Retinal pigment epithelial cell (primary cell): Measurements from ENCODE around the gene TMEM45B.
"Not testable (repeated sequence)": the region's sequence is repeated elsewhere in the genome, so short reads cannot be mapped to it uniquely, and the experiment has no call there.

Experiments used
- DNase-seq: peaks from one replicate; pipeline ENCODE4 v3.0.0-alpha.2; 2010; ENCODE audit warnings: low read depth
- H3K4me3 ChIP-seq: 2 replicates; pipeline ENCODE4 v1.5.1; 2011; ENCODE audit warnings: mild to moderate bottlenecking, low read length, control low read depth, moderate library complexity
- CTCF ChIP-seq: conservative IDR thresholded peaks from 2 replicates; pipeline ENCODE4 v1.5.1; 2011; ENCODE audit warnings: low read depth, low read length, control low read depth, inconsistent platforms

TMEM45B gene

GRCh38 chr11:129828301-129828836, 12.7 kb downstream of the TMEM45B start:
- no peak overlapping the region for H3K4me3 ChIP-seq
- TF ChIP-seq CTCF = no peak
- no peak for DNase-seq

GRCh38 chr11:129829497-129829896, 13.8 kb downstream of the TMEM45B start:
- not testable (repeated sequence) for DNase-seq, H3K4me3 ChIP-seq

GRCh38 chr11:129831227-129831626, 15.6 kb downstream of the TMEM45B start:
- DNase-seq, H3K4me3 ChIP-seq: not testable (repeated sequence)

GRCh38 chr11:129833260-129833659, 17.6 kb downstream of the TMEM45B start:
- not testable (repeated sequence) for DNase-seq, H3K4me3 ChIP-seq

GRCh38 chr11:129836423-129836891, 20.8 kb downstream of the TMEM45B start:
- not testable (repeated sequence) for DNase-seq, H3K4me3 ChIP-seq

- no peak overlapping the region for H3K4me3 ChIP-seq
- DNase-seq = no peak
- no peak for TF ChIP-seq CTCF
Measured at GRCh38 chr11:129836979-129837378, 21.3 kb downstream of the TMEM45B start.

- no peak overlapping the region for H3K4me3 ChIP-seq
- no peak for TF ChIP-seq CTCF
- no peak for DNase-seq
Measured at GRCh38 chr11:129840236-129840635, 24.6 kb downstream of the TMEM45B start.

- no peak overlapping the region for H3K4me3 ChIP-seq
- TF ChIP-seq CTCF = no peak
- DNase-seq = no peak
Measured at GRCh38 chr11:129842138-129842537, 26.5 kb downstream of the TMEM45B start.

- peak; percentile 73 for DNase-seq
- no peak for TF ChIP-seq CTCF
- no peak overlapping the region for H3K4me3 ChIP-seq
Measured at GRCh38 chr11:129846508-129847335, 31.1 kb downstream of the TMEM45B start.

- not testable (repeated sequence) for DNase-seq, H3K4me3 ChIP-seq
Measured at GRCh38 chr11:129847361-129847760, 31.7 kb downstream of the TMEM45B start.
